ENCODE measurements around the gene ZSCAN30. TPM values are rescaled to one million over a fixed set of nuclear protein-coding genes. Genes with fewer than 3 reads are reported as not detected.

Gene ZSCAN30
- total and polyA plus RNA-seq, 2 of the 13 experiments (the other 11 are each of a cell fraction or from before 2014, with no cell fraction given), result 7.4 to 7.7 TPM

DNA sequence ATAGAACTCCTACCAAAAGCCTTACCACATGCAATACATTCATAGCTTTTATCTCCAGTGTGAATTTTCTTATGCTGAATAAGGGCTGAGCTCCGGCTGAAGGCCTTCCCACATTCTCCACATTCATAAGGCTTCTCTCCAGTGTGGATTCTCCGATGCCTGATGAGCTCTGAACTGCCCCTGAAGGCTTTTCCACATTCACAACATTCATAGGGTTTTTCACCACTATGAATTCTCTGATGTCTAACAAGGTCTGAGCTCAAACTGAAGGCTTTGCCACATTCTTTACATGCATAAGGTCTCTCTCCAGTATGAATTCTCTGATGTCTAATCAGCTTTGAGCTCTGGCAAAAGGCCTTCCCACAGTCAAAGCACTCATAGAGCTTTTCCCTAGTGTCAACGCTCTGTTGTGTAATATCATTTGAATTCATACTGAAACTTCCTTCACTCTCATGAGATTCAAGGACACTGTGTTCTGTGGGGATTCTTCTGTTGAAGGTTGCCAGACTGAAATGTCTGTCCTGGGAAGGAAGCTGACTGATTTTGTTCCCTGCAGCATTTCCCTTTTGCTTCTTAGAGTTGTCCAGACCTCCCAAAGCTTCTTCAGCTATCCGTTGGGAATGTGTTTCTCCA is 36.3 kb downstream of the ZSCAN30 start:
- FAIRE-seq (no peak), ATAC-seq (no peak), DNase-seq (ENCODE audit: low spot score) (no peak)
- intact Hi-C loops (cut with micrococcal nuclease; ENCODE audit: unreplicated experiment) (no loop called here), in situ Hi-C loops (cut with HindIII; ENCODE audit: extremely low pct_ligation_motif_present, low pct_unique_long_range_greater_than_20kb) (no loop called here)
- Histone ChIP-seq H3K4me3 (replicated peaks in 1 of 3; ENCODE audit: insufficient read depth in 1 of 3, low read depth in 2 of 3, low read length in 3 of 3) (no peak overlapping the region), H3K79me2 (ENCODE audit: insufficient read depth, low read length) (no peaks in the 10 kb centered on the region), H3K4me1 (ENCODE audit: insufficient read depth, low read length) (peaks cover 3% of the 10 kb centered on the region; the same call in 1 of the 2 replicates), H3K27ac (ENCODE audit: extremely low read length, insufficient read depth, low read length) (no peak overlapping the region), H2AFZ (ENCODE audit: low read length) (no peak overlapping the region), H3K9me3 (ENCODE audit: low read length) (peaks cover 21% of the 10 kb centered on the region), H3K9ac (ENCODE audit: insufficient read depth, low read depth, low read length) (no peak overlapping the region), H3K36me3 (replicated peaks in 1 of 2; ENCODE audit: control insufficient read depth in 1 of 2, insufficient read depth in 2 of 2, low read length in 2 of 2) (peaks cover 0 to 13% of the 10 kb centered on the region in 2 experiments; a peak in 1 of 5 replicates), H3K27me3 (ENCODE audit: control insufficient read depth in 1 of 2, insufficient read depth in 2 of 2, low read length in 2 of 2) (no peaks in the 10 kb centered on the region; a peak in 1 of 5 replicates), H3K4me2 (ENCODE audit: low read depth, low read length) (no peak overlapping the region), H4K20me1 (ENCODE audit: insufficient read depth, low read length) (no peaks in the 10 kb centered on the region)
- CTCF ChIA-PET (ENCODE audit: low intra/inter-chr PET ratio, low total read pairs), result no interaction called here
- no TSS peak for BruUV-seq (replicated peaks)
- WGBS (ENCODE audit: low lambda C conversion rate), result 89% methylated on average over 4 of the region's 4 CpGs
- POLR2A ChIA-PET, result interaction anchor here (1.7 kb wide), 1 partner anchor 13 kb away, joined by 4 read pairs; the partner anchor contains the start of gene ZNF397
- no peak for TF ChIP-seq MBNL3 (CRISPR knock-in tag; conservative IDR thresholded peaks at IDR 0.05)
- peak; percentile 41; the same call in 1 of the 2 replicates for TF ChIP-seq ZNF274 (CRISPR knock-in tag; IDR thresholded peaks at IDR 0.05)

DNA sequence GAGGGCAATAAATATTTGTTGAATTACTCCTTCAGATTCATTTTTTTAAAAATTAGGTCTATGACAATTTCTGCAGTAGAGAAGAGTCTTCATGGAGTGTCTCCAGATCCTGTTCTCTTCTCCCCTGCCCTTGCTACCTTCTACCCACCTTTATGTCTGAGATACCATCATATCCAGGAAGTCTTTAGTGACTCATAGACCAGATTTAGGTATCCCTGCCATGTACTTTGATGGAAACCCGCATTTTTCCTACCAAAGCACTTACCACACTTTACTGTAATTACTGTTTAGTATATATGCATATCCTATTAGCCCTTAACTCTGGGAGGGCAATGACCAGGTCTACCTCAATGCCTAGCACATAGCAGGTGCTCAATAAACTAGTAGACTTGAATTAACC is 37.6 kb downstream of the ZSCAN30 start:
- ATAC-seq, result no peak
- Histone ChIP-seq H3K4me1 (ENCODE audit: insufficient read depth, low read length) (peaks cover 7% of the 10 kb centered on the region; the same call in 1 of the 2 replicates), H3K9ac (ENCODE audit: insufficient read depth, low read depth, low read length) (no peak overlapping the region), H2AFZ (ENCODE audit: low read length) (no peak overlapping the region), H3K79me2 (ENCODE audit: insufficient read depth, low read length) (no peaks in the 10 kb centered on the region), H3K4me2 (ENCODE audit: low read depth, low read length) (no peak overlapping the region), H4K20me1 (ENCODE audit: insufficient read depth, low read length) (no peaks in the 10 kb centered on the region), H3K4me3 (replicated peaks in 1 of 3; ENCODE audit: insufficient read depth in 1 of 3, low read depth in 2 of 3, low read length in 3 of 3) (no peak overlapping the region), H3K27ac (ENCODE audit: extremely low read length, insufficient read depth, low read length) (no peak overlapping the region), H3K36me3 (replicated peaks in 1 of 2; ENCODE audit: control insufficient read depth in 1 of 2, insufficient read depth in 2 of 2, low read length in 2 of 2) (peaks cover 0 to 18% of the 10 kb centered on the region in 2 experiments; a peak in 1 of 5 replicates), H3K27me3 (ENCODE audit: control insufficient read depth in 1 of 2, insufficient read depth in 2 of 2, low read length in 2 of 2) (no peaks in the 10 kb centered on the region; a peak in 1 of 5 replicates), H3K9me3 (ENCODE audit: low read length) (peaks cover 21% of the 10 kb centered on the region)
- intact Hi-C loops (cut with micrococcal nuclease; ENCODE audit: unreplicated experiment) (no loop called here), in situ Hi-C loops (cut with HindIII; ENCODE audit: extremely low pct_ligation_motif_present, low pct_unique_long_range_greater_than_20kb) (no loop called here)
- no peak for FAIRE-seq
- ChIA-PET POLR2A (interaction anchor here (1.7 kb wide), 1 partner anchor 12 kb away, joined by 4 read pairs; the partner anchor contains the start of gene ZNF397), CTCF (ENCODE audit: low intra/inter-chr PET ratio, low total read pairs) (no interaction called here)
- DNase-seq (ENCODE audit: low spot score), result no peak
- BruUV-seq (replicated peaks), result no TSS peak
- 96% methylated on average over 1 of the region's 1 CpG for WGBS (ENCODE audit: low lambda C conversion rate)
- TF ChIP-seq ZNF761 (CRISPR knock-in tag; conservative IDR thresholded peaks at IDR 0.05) (no peak), PTBP1 (IDR thresholded peaks at IDR 0.05; ENCODE audit: low read depth, low read length, poor library complexity, severe bottlenecking) (no peak), SYNCRIP (IDR thresholded peaks at IDR 0.05; ENCODE audit: insufficient read depth, low read depth, low read length) (no peak), GTF2F1 (IDR thresholded peaks at IDR 0.05; ENCODE audit: low read length) (no peak), SKI (IDR thresholded peaks at IDR 0.05; ENCODE audit: partially characterized antibody) (no peak), TCF12 (IDR thresholded peaks at IDR 0.05) (no peak), TCF12 (CRISPR knock-in tag; IDR thresholded peaks at IDR 0.05) (no peak), ELF4 (CRISPR knock-in tag; IDR thresholded peaks at IDR 0.05; ENCODE audit: borderline replicate concordance) (no peak), NFIB (CRISPR knock-in tag; IDR thresholded peaks at IDR 0.05; ENCODE audit: borderline replicate concordance) (no peak), ZNF530 (CRISPR knock-in tag; IDR thresholded peaks at IDR 0.05; ENCODE audit: low read depth) (no peak)
- TF ChIP-seq, protein P1, sequence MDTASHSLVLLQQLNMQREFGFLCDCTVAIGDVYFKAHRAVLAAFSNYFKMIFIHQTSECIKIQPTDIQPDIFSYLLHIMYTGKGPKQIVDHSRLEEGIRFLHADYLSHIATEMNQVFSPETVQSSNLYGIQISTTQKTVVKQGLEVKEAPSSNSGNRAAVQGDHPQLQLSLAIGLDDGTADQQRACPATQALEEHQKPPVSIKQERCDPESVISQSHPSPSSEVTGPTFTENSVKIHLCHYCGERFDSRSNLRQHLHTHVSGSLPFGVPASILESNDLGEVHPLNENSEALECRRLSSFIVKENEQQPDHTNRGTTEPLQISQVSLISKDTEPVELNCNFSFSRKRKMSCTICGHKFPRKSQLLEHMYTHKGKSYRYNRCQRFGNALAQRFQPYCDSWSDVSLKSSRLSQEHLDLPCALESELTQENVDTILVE (CRISPR knock-in tag; IDR thresholded peaks at IDR 0.05), result no peak

Measured in HepG2 (cell line).